ENCODE results near the gene SLC27A3.

DNA sequence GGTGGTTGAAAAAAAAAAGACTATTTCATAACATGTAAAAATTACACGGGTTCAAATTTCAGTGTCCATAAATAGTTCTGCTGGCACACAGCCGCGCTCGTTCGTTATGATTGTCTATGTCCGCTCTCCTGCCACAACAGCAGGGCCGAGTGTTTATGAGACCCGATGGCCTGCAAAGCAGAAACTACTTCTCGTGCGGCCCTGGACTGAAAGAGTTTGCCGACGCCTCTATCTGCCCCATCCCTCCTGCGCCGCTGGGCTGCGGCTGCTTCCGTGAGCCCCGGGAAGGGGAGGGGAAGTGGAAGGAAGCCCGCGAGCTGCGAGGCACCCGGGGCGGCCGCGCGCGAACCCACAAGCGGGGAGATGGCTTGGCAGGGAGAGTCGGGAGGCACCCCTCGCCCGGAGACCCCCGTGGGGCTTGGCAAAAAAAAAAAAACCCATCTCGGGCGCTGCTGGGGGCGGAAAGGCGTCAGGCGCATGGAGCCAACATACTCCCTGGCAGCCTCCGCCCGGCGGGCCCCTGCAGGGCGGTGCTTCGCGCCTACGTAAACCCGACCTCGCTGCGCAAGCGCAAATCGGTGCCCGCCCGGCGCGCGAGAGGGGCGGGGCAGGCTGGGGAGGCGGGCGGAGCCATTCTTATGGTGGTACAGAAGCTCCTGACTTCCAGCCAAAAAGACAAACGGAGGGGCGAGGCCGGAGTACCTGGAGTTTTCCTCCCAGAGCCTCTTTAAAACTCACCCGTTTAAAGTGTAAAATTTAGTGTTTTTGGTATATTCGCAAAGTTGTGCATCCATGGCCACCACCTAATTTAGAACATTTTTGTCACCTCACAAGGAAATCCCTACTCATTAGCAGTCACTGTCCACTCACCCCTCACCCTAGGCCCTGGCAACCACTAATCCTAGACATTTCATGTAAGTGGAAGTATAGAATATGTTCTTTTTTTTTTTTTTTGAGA, 8.3 kb downstream of the SLC27A3 start:
- TF ChIP-seq, protein P1, sequence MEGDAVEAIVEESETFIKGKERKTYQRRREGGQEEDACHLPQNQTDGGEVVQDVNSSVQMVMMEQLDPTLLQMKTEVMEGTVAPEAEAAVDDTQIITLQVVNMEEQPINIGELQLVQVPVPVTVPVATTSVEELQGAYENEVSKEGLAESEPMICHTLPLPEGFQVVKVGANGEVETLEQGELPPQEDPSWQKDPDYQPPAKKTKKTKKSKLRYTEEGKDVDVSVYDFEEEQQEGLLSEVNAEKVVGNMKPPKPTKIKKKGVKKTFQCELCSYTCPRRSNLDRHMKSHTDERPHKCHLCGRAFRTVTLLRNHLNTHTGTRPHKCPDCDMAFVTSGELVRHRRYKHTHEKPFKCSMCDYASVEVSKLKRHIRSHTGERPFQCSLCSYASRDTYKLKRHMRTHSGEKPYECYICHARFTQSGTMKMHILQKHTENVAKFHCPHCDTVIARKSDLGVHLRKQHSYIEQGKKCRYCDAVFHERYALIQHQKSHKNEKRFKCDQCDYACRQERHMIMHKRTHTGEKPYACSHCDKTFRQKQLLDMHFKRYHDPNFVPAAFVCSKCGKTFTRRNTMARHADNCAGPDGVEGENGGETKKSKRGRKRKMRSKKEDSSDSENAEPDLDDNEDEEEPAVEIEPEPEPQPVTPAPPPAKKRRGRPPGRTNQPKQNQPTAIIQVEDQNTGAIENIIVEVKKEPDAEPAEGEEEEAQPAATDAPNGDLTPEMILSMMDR (conservative IDR thresholded peaks at IDR 0.05; ENCODE audit: low read depth, low read length): no peak
- no peak for TF ChIP-seq EZH2 (IDR thresholded peaks at IDR 0.05; ENCODE audit: borderline replicate concordance, low read depth, low read length, poor library complexity, severe bottlenecking)

Measured in A673 (cell line).